SK-N-SH (cell line): ENCODE data around the gene ZFPL1. TPM values are rescaled to one million over a fixed set of nuclear protein-coding genes. Genes with fewer than 3 reads are reported as not detected.

Source experiments
- CTCF ChIA-PET: fragments of 300-600, 350-600 bp; formaldehyde crosslinking; extraction: SDS; loops from one replicate; lab custom pipeline; 2021; lab: Yijun Ruan, JAX
- POLR2A ChIA-PET: fragments of 350-600 bp; sonication (Branson Sonifier 250); formaldehyde crosslinking; extraction: SDS; loops from one replicate; lab custom pipeline; 2020; ENCODE audit warnings: antibody characterized with exemption, inconsistent platforms; lab: Yijun Ruan, JAX
- DNase-seq: peaks from one replicate; pipeline ENCODE4 v3.0.0; 2012
- H2AFZ ChIP-seq: fragments of 200-600 bp; sonication (generic); 2 replicates; pipeline ENCODE4 v1.8.1; 2016; ENCODE audit warnings: antibody characterized with exemption, mild to moderate bottlenecking, low read depth
- H3F3A ChIP-seq: fragments of 200-600 bp; sonication (generic); replicated peaks from 2 replicates; pipeline ENCODE3; 2016; ENCODE audit warnings: antibody characterized with exemption, mild to moderate bottlenecking; ENCODE audit not compliant: insufficient read depth
- H3K27ac ChIP-seq, 2 experiments: fragments of 200-500 bp in 1 of 2; fragments of 200-600 bp in 1 of 2; sonication (Bioruptor generic) in 1 of 2; sonication (generic), shearing (Covaris generic) in 1 of 2; 2 replicates each; pipeline versions ENCODE4 v1.5.1 to v1.6.1; 2014 to 2016; ENCODE audit warnings: low read depth in 2 of 2, inconsistent platforms in 1 of 2, low read length in 1 of 2, mild to moderate bottlenecking in 1 of 2, mixed read lengths in 1 of 2
- H3K27me3 ChIP-seq: fragments of 200-600 bp; sonication (generic), shearing (Covaris generic); 2 replicates; pipeline ENCODE4 v1.6.1; 2016; ENCODE audit warnings: mixed run types; ENCODE audit not compliant: insufficient read depth
- H3K36me3 ChIP-seq, 2 experiments: fragments of 200-500 bp in 1 of 2; fragments of 200-600 bp in 1 of 2; sonication (Bioruptor generic) in 1 of 2; sonication (generic) in 1 of 2; replicated peaks in 1 of 2; 2 replicates each; pipeline versions ENCODE3 to v1.5.1; 2014 to 2016; ENCODE audit warnings: low read length in 1 of 2, mild to moderate bottlenecking in 1 of 2; ENCODE audit not compliant: insufficient read depth in 2 of 2, control insufficient read depth in 1 of 2
- H3K4me1 ChIP-seq, 2 experiments: fragments of 200-500 bp in 1 of 2; fragments of 200-600 bp in 1 of 2; sonication (Bioruptor generic) in 1 of 2; sonication (generic), shearing (Covaris generic) in 1 of 2; 2 replicates each; pipeline versions ENCODE4 v1.5.1 to v1.6.1; 2014 to 2016; ENCODE audit warnings: low read depth in 1 of 2, low read length in 1 of 2, mixed run types in 1 of 2; ENCODE audit not compliant: insufficient read depth in 2 of 2, control insufficient read depth in 1 of 2
- H3K4me2 ChIP-seq: fragments of 200-600 bp; sonication (generic), shearing (Covaris generic); 2 replicates; pipeline ENCODE4 v1.6.1; 2017; ENCODE audit warnings: mixed run types
- H3K4me3 ChIP-seq, 2 experiments: fragments of 200-500 bp in 1 of 2; fragments of 200-600 bp in 1 of 2; sonication (Bioruptor generic) in 1 of 2; sonication (generic), shearing (Covaris generic) in 1 of 2; 2 replicates each; pipeline versions ENCODE4 v1.5.1 to v1.8.1; 2014 to 2016; ENCODE audit warnings: low read depth in 2 of 2, inconsistent platforms in 1 of 2, low read length in 1 of 2, mild to moderate bottlenecking in 1 of 2, mixed read lengths in 1 of 2, moderate library complexity in 1 of 2
- H3K79me2 ChIP-seq: fragments of 200-600 bp; sonication (generic); 2 replicates; pipeline ENCODE4 v1.8.1; 2017; ENCODE audit warnings: mild to moderate bottlenecking; ENCODE audit not compliant: insufficient read depth
- H3K9ac ChIP-seq: fragments of 200-600 bp; sonication (generic); 2 replicates; pipeline ENCODE4 v1.6.1; 2017; ENCODE audit warnings: mixed run types
- H3K9me2 ChIP-seq: fragments of 200-600 bp; sonication (generic); 2 replicates; pipeline ENCODE4 v1.6.1; 2017; ENCODE audit warnings: mixed run types
- H3K9me3 ChIP-seq: fragments of 200-600 bp; sonication (generic); 2 replicates; pipeline ENCODE4 v1.6.1; 2017; ENCODE audit warnings: mixed run types, mild to moderate bottlenecking, moderate library complexity
- H4K20me1 ChIP-seq: fragments of 200-600 bp; sonication (generic); 2 replicates; pipeline ENCODE4 v1.6.1; 2017; ENCODE audit warnings: mild to moderate bottlenecking, mixed run types; ENCODE audit not compliant: insufficient read depth
- CTCF ChIP-seq: fragments of 200-600 bp; sonication (generic); IDR thresholded peaks from 2 replicates; pipeline ENCODE4 v1.6.1; 2017; ENCODE audit warnings: antibody characterized with exemption, mild to moderate bottlenecking, moderate library complexity
- ELF1 ChIP-seq: IDR thresholded peaks from 2 replicates; pipeline ENCODE4 v1.4.0; 2012
- EP300 ChIP-seq, 2 experiments: IDR thresholded peaks; 2 replicates each; pipeline versions ENCODE4 v1.4.0 to v1.6.1; 2012; ENCODE audit warnings: borderline replicate concordance in 1 of 2, low read depth in 1 of 2, low read length in 1 of 2
- FOSL2 ChIP-seq: IDR thresholded peaks from 2 replicates; pipeline ENCODE4 v1.4.0; 2012; ENCODE audit warnings: low read depth, mild to moderate bottlenecking, moderate library complexity, borderline replicate concordance
- FOXJ3 ChIP-seq: sonication (generic); formaldehyde crosslinking; IDR thresholded peaks from 2 replicates; pipeline ENCODE4 v1.5.1; 2020; ENCODE audit warnings: mild to moderate bottlenecking, missing genetic modification reagents
- JUND ChIP-seq: IDR thresholded peaks from 2 replicates; pipeline ENCODE4 v1.4.0; 2012
- MEF2A ChIP-seq: IDR thresholded peaks from 2 replicates; pipeline ENCODE4 v1.4.0; 2012; ENCODE audit warnings: low read depth, borderline replicate concordance
- MXI1 ChIP-seq: IDR thresholded peaks from 2 replicates; pipeline ENCODE4 v1.6.1; 2012; ENCODE audit warnings: mild to moderate bottlenecking, low read depth, low read length, improper control_type of control experiment
- NRF1 ChIP-seq: IDR thresholded peaks from 2 replicates; pipeline ENCODE4 v1.6.1; 2012; ENCODE audit warnings: low read depth, mild to moderate bottlenecking, low read length
- POLR2AphosphoS5 ChIP-seq: IDR thresholded peaks from 2 replicates; pipeline ENCODE4 v1.6.1; 2012; ENCODE audit warnings: low read depth, low read length
- SMC3 ChIP-seq: IDR thresholded peaks from 2 replicates; pipeline ENCODE4 v1.6.1; 2012; ENCODE audit warnings: low read depth, low read length, improper control_type of control experiment
- ZBTB33 ChIP-seq: IDR thresholded peaks from 2 replicates; pipeline ENCODE4 v1.4.0; 2012; ENCODE audit warnings: low read depth, borderline replicate concordance
- WGBS: methylation state at CpG from one replicate; pipeline ENCODE4 v1.1.6; 2017; ENCODE audit warnings: low lambda C conversion rate; 5-methylcytosine and 5-hydroxymethylcytosine counted together
- polyA plus RNA-seq, 3 experiments: library from polyadenylated mRNA; depleted of rRNA; stranded (reverse); fragments of >200 nt; gene quantifications; 2 replicates each; pipeline ENCODE4 v1.2.3, GENCODE V29; 2012
- TF ChIP-seq, protein P1 (sequence below): IDR thresholded peaks from 2 replicates; pipeline ENCODE4; 2012
- TF ChIP-seq, protein P2 (sequence below): IDR thresholded peaks from 2 replicates; pipeline ENCODE4 v1.4.0; 2012; ENCODE audit warnings: low read depth

Gene ZFPL1
- polyA plus RNA-seq, 1 of the 3 experiments (the other 2 are of a cell fraction), result 75.9 TPM

DNA sequence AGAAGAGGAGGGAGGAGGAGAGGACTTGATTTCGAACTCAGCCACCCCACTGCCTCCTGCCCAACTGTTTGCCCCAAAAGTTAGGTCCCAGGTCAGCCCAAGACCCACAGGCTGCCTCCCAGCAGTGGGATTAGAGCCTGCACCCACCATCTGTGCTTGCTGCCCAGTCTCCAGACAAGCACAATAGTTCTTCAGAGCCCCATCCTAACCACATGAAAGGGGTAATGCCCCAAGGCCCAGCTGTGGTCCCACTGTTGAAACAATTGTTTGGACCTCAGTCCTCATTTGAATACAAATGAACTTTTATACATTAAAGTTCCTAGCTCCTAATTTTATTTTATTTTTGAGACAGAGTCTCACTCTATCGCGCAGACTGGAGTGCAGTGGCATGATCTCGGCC, 6.6 kb downstream of the ZFPL1 start:
- CTCF ChIA-PET, result interaction anchor here (1.9 to 2.6 kb wide), 2 partner anchors 19 to 22 kb away, joined by 11 to 13 read pairs; partner anchors contain the start of gene TM7SF2
- WGBS, result 92% methylated on average over 4 of the region's 4 CpGs
- POLR2A ChIA-PET, result no interaction called here

GRCh38 chr11:65095427-65095826, 11.4 kb downstream of the ZFPL1 start:
- CTCF ChIA-PET, result interaction anchor here (1.0 to 12.6 kb wide), 3 partner anchors 17 to 248 kb away, joined by 3 to 150 read pairs (median 3); partner anchors contain the start of gene TM7SF2
- H3K9ac ChIP-seq, result peak overlapping the region; percentile 86; the same call in 1 of the 2 replicates
- no peak for DNase-seq
- POLR2A ChIA-PET, result interaction anchor here (1.0 to 1.6 kb wide), 3 partner anchors 14 to 27 kb away, joined by 4 to 10 read pairs (median 7); partner anchors contain the start of genes FAU and MRPL49
- no peaks in the 10 kb centered on the region for H3K36me3 ChIP-seq
- no peaks in the 10 kb centered on the region for H3K9me2 ChIP-seq
- peaks cover 23% of the 10 kb centered on the region for H3F3A ChIP-seq
- H3K4me2 ChIP-seq, result peak overlapping the region; percentile 88; the same call in 1 of the 2 replicates
- no peaks in the 10 kb centered on the region for H3K27me3 ChIP-seq
- H2AFZ ChIP-seq, result peak overlapping the region; percentile 98; the same call in 1 of the 2 replicates
- H3K4me1 ChIP-seq, result peaks cover 0 to 10% of the 10 kb centered on the region in 2 experiments; a peak in 1 of 4 replicates
- peak overlapping the region; percentile 57 to 77; a peak in 1 of 4 replicates for H3K4me3 ChIP-seq
- H4K20me1 ChIP-seq, result no peaks in the 10 kb centered on the region
- 91% methylated on average over 22 of the region's 22 CpGs for WGBS
- peaks cover 38% of the 10 kb centered on the region for H3K79me2 ChIP-seq
- H3K27ac ChIP-seq, result peak overlapping the region in 1 of 2 experiments; percentile 71; a peak in 1 of 4 replicates
- no peaks in the 10 kb centered on the region for H3K9me3 ChIP-seq
- TF ChIP-seq, protein P1, sequence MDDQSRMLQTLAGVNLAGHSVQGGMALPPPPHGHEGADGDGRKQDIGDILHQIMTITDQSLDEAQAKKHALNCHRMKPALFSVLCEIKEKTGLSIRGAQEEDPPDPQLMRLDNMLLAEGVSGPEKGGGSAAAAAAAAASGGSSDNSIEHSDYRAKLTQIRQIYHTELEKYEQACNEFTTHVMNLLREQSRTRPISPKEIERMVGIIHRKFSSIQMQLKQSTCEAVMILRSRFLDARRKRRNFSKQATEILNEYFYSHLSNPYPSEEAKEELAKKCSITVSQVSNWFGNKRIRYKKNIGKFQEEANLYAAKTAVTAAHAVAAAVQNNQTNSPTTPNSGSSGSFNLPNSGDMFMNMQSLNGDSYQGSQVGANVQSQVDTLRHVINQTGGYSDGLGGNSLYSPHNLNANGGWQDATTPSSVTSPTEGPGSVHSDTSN, result no peak
- TF ChIP-seq POLR2AphosphoS5 (no peak), CTCF (no peak), SMC3 (no peak), ZBTB33 (no peak)

More for the DNA sequence above, 6.6 kb downstream of the ZFPL1 start:
- Histone ChIP-seq H2AFZ (no peak overlapping the region), H3K9me2 (no peaks in the 10 kb centered on the region), H3F3A (peaks cover 23% of the 10 kb centered on the region), H3K27me3 (no peaks in the 10 kb centered on the region), H3K9me3 (no peaks in the 10 kb centered on the region), H3K27ac (no peak overlapping the region), H3K4me3 (no peak overlapping the region), H4K20me1 (no peaks in the 10 kb centered on the region), H3K4me1 (peaks cover 0 to 1% of the 10 kb centered on the region in 2 experiments; a peak in 1 of 4 replicates), H3K36me3 (peaks cover under 1 to 31% of the 10 kb centered on the region in 2 experiments), H3K9ac (no peak overlapping the region), H3K4me2 (no peak overlapping the region), H3K79me2 (peaks cover 4% of the 10 kb centered on the region)
- TF ChIP-seq, protein P1, result no peak
- TF ChIP-seq ZBTB33, result no peak
- TF ChIP-seq ELF1, result no peak
- no peak for TF ChIP-seq EP300 (IDR thresholded peaks at IDR 0.05; ENCODE audit: borderline replicate concordance in 1 of 2, low read depth in 1 of 2, low read length in 1 of 2)
- TF ChIP-seq MXI1, result no peak
- no peak for TF ChIP-seq FOXJ3 (CRISPR knock-in tag)
- TF ChIP-seq, protein P2, sequence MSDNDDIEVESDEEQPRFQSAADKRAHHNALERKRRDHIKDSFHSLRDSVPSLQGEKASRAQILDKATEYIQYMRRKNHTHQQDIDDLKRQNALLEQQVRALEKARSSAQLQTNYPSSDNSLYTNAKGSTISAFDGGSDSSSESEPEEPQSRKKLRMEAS, result no peak
- no peak for TF ChIP-seq JUND
- no peak for TF ChIP-seq MEF2A
- no peak for TF ChIP-seq FOSL2
- TF ChIP-seq NRF1, result no peak
- DNase-seq, result no peak
